H1 (cell line): ENCODE results near the gene IPO11. TPM values are rescaled to one million over a fixed set of nuclear protein-coding genes. Genes with fewer than 3 reads are reported as not detected.

Source experiments
- CTCF ChIA-PET: fragments of 300-600 bp; sonication (Branson Sonifier 250); formaldehyde crosslinking; loops from one replicate; lab custom pipeline; 2021; ENCODE audit not compliant: partially characterized antibody; lab: Charles Lee
- POLR2A ChIA-PET: fragments of 300-600 bp; sonication (Branson Sonifier 250); formaldehyde crosslinking; loops from one replicate; lab custom pipeline; 2021; ENCODE audit warnings: inconsistent platforms; ENCODE audit not compliant: partially characterized antibody; lab: Charles Lee
- DNase-seq, 2 experiments: peaks; one replicate each; pipeline versions ENCODE4 v3.0.0 to v3.0.0-alpha.2; 2010 to 2022; ENCODE audit warnings: low spot score in 2 of 2, low read depth in 1 of 2, mixed read lengths in 1 of 2
- FAIRE-seq: peaks from 2 replicates; lab custom pipeline; 2011; peaks lifted over from hg19 to GRCh38; lab: Jason Lieb, UNC
- H2AFZ ChIP-seq: 2 replicates; pipeline ENCODE4 v1.8.1; 2012; ENCODE audit warnings: low read length, inconsistent platforms
- H2AK5ac ChIP-seq: 2 replicates; pipeline ENCODE4 v1.6.1; 2013; ENCODE audit warnings: low read depth, low read length
- H2BK120ac ChIP-seq: replicated peaks from 2 replicates; pipeline ENCODE3; 2013; ENCODE audit warnings: low read depth, low read length, inconsistent platforms
- H2BK12ac ChIP-seq: 2 replicates; pipeline ENCODE4 v1.6.1; 2013; ENCODE audit warnings: low read depth, low read length
- H2BK15ac ChIP-seq: 2 replicates; pipeline ENCODE4 v1.6.1; 2013; ENCODE audit warnings: low read length
- H2BK20ac ChIP-seq: 2 replicates; pipeline ENCODE4 v1.6.1; 2013; ENCODE audit warnings: low read length
- H2BK5ac ChIP-seq: 2 replicates; pipeline ENCODE4 v1.6.1; 2013; ENCODE audit warnings: low read depth, low read length
- H3K14ac ChIP-seq: 2 replicates; pipeline ENCODE4 v1.6.1; 2013; ENCODE audit warnings: inconsistent platforms; ENCODE audit not compliant: insufficient read length
- H3K18ac ChIP-seq: 2 replicates; pipeline ENCODE4 v1.6.1; 2013; ENCODE audit warnings: low read length; ENCODE audit errors: extremely low read depth
- H3K23ac ChIP-seq: 2 replicates; pipeline ENCODE4 v1.6.1; 2013; ENCODE audit warnings: inconsistent platforms; ENCODE audit not compliant: insufficient read length
- H3K23me2 ChIP-seq: 2 replicates; pipeline ENCODE4 v1.6.1; 2013; ENCODE audit warnings: low read depth, low read length
- H3K27ac ChIP-seq: 2 replicates; pipeline ENCODE4 v1.6.1; 2011; ENCODE audit warnings: low read depth, low read length, inconsistent platforms
- H3K27me3 ChIP-seq, 4 experiments: replicated peaks in 1 of 4; 1 replicate in 1 of 4; 2 replicates in 3 of 4; pipeline versions ENCODE4 v1.6.1 to v1.8.1; 2011 to 2013; ENCODE audit warnings: low read length in 3 of 4, mild to moderate bottlenecking in 3 of 4, inconsistent platforms in 2 of 4, mixed read lengths in 2 of 4, moderate library complexity in 1 of 4; ENCODE audit not compliant: control insufficient read depth in 3 of 4, insufficient read depth in 3 of 4; ENCODE audit errors: extremely low read depth in 1 of 4
- H3K36me3 ChIP-seq, 4 experiments: 2 replicates each; pipeline versions ENCODE4 v1.6.1 to v1.8.1; 2011 to 2013; ENCODE audit warnings: mild to moderate bottlenecking in 4 of 4, low read length in 3 of 4, moderate library complexity in 2 of 4, control low read depth in 1 of 4, inconsistent platforms in 1 of 4; ENCODE audit not compliant: insufficient read depth in 4 of 4, control insufficient read depth in 2 of 4
- H3K4ac ChIP-seq: replicated peaks from 2 replicates; pipeline ENCODE3; 2013; ENCODE audit warnings: low read length, low read depth, mixed read lengths, inconsistent platforms; ENCODE audit not compliant: insufficient read length
- H3K4me1 ChIP-seq, 4 experiments: replicated peaks in 1 of 4; 1 replicate in 1 of 4; 2 replicates in 3 of 4; pipeline versions ENCODE4 v1.6.1 to v1.8.1; 2011 to 2013; ENCODE audit warnings: low read length in 3 of 4, inconsistent platforms in 2 of 4, mixed read lengths in 1 of 4; ENCODE audit not compliant: insufficient read depth in 4 of 4, control insufficient read depth in 3 of 4
- H3K4me2 ChIP-seq, 2 experiments: 2 replicates each; pipeline versions ENCODE4 v1.6.1 to v1.8.1; 2011 to 2013; ENCODE audit warnings: low read depth in 2 of 2, low read length in 2 of 2, control low read depth in 1 of 2, inconsistent platforms in 1 of 2, mild to moderate bottlenecking in 1 of 2; ENCODE audit not compliant: insufficient read depth in 1 of 2
- H3K4me3 ChIP-seq, 4 experiments: fragments of 200-600, 300-600 bp in 1 of 4; sonication (generic), shearing (Covaris generic), sonication (Bioruptor Twin) in 1 of 4; 2 replicates each; pipeline versions ENCODE4 v1.5.1 to v1.8.1; 2011 to 2016; ENCODE audit warnings: low read length in 4 of 4, low read depth in 3 of 4, control low read depth in 2 of 4, inconsistent platforms in 2 of 4, mild to moderate bottlenecking in 2 of 4, mixed read lengths in 1 of 4, moderate library complexity in 1 of 4; ENCODE audit not compliant: insufficient read depth in 2 of 4; ENCODE audit errors: extremely low read depth in 1 of 4
- H3K56ac ChIP-seq: replicated peaks from 2 replicates; pipeline ENCODE3; 2013; ENCODE audit warnings: low read depth, mild to moderate bottlenecking, mixed read lengths, low read length, inconsistent platforms; ENCODE audit not compliant: insufficient read length
- H3K79me1 ChIP-seq: 2 replicates; pipeline ENCODE4 v1.6.1; 2013; ENCODE audit warnings: low read depth, low read length, control low read depth
- H3K79me2 ChIP-seq, 2 experiments: 2 replicates each; pipeline versions ENCODE4 v1.6.1 to v1.8.1; 2012 to 2013; ENCODE audit warnings: low read length in 2 of 2, mild to moderate bottlenecking in 2 of 2, inconsistent platforms in 1 of 2; ENCODE audit not compliant: insufficient read depth in 2 of 2, control insufficient read depth in 1 of 2
- H3K9ac ChIP-seq, 4 experiments: replicated peaks in 1 of 4; 1 replicate in 1 of 4; 2 replicates in 3 of 4; pipeline versions ENCODE4 v1.6.1 to v1.8.1; 2011 to 2013; ENCODE audit warnings: low read depth in 3 of 4, low read length in 3 of 4, control low read depth in 2 of 4, mild to moderate bottlenecking in 2 of 4, moderate library complexity in 2 of 4, inconsistent platforms in 1 of 4; ENCODE audit errors: extremely low read depth in 1 of 4
- H3K9me3 ChIP-seq, 2 experiments: 2 replicates each; pipeline versions ENCODE4 v1.6.1 to v1.8.1; 2012 to 2013; ENCODE audit warnings: mild to moderate bottlenecking in 2 of 2, moderate library complexity in 2 of 2, control low read depth in 1 of 2, inconsistent platforms in 1 of 2, low read depth in 1 of 2, low read length in 1 of 2, mixed read lengths in 1 of 2; ENCODE audit not compliant: insufficient read depth in 2 of 2
- H4K20me1 ChIP-seq, 2 experiments: replicated peaks in 1 of 2; 2 replicates each; pipeline versions ENCODE3 to v1.8.1; 2011 to 2013; ENCODE audit warnings: inconsistent platforms in 2 of 2, low read length in 2 of 2, mild to moderate bottlenecking in 1 of 2; ENCODE audit not compliant: insufficient read depth in 2 of 2, control insufficient read depth in 1 of 2
- H4K5ac ChIP-seq: 2 replicates; pipeline ENCODE4 v1.6.1; 2013; ENCODE audit warnings: low read length, low read depth, mixed read lengths, inconsistent platforms; ENCODE audit not compliant: insufficient read length
- H4K8ac ChIP-seq: 2 replicates; pipeline ENCODE4 v1.8.0; 2013; ENCODE audit warnings: mild to moderate bottlenecking, moderate library complexity, low read length, inconsistent platforms; ENCODE audit not compliant: insufficient read depth; ENCODE audit errors: extremely low read depth
- H4K91ac ChIP-seq: replicated peaks from 2 replicates; pipeline ENCODE3; 2013; ENCODE audit warnings: low read length, mixed read lengths, inconsistent platforms; ENCODE audit not compliant: insufficient read length
- CTCF ChIP-seq, 3 experiments: IDR thresholded peaks; 1 replicate in 2 of 3; 2 replicates in 1 of 3; pipeline versions ENCODE4 v1.5.1 to v1.6.1; 2011; ENCODE audit warnings: low read length in 3 of 3, mild to moderate bottlenecking in 3 of 3, inconsistent platforms in 2 of 3, low read depth in 1 of 3, moderate library complexity in 1 of 3; ENCODE audit not compliant: insufficient read depth in 1 of 3; ENCODE audit errors: control extremely low read depth in 1 of 3
- RAD21 ChIP-seq, 2 experiments: IDR thresholded peaks in 1 of 2; conservative IDR thresholded peaks in 1 of 2; 2 replicates each; pipeline ENCODE4 v1.6.1; 2011; ENCODE audit warnings: low read depth in 2 of 2, low read length in 2 of 2, improper control_type of control experiment in 1 of 2, inconsistent platforms in 1 of 2, mild to moderate bottlenecking in 1 of 2, moderate library complexity in 1 of 2
- ZNF274 ChIP-seq: IDR thresholded peaks from 2 replicates; pipeline ENCODE4 v1.7.0; 2012; ENCODE audit warnings: low read length, borderline replicate concordance; ENCODE audit errors: extremely low read depth
- WGBS, 2 experiments: shearing (Covaris generic) in 1 of 2; methylation state at CpG; one replicate each; pipeline versions ENCODE4 v1.1.6 to v1.1.7; 2013 to 2015; ENCODE audit warnings: low lambda C conversion rate in 2 of 2, mixed read lengths in 2 of 2, inconsistent platforms in 1 of 2, low coverage in 1 of 2, missing lambda C conversion rate in 1 of 2; ENCODE audit not compliant: insufficient replicate concordance in 2 of 2, insufficient coverage in 1 of 2, insufficient read length in 1 of 2; ENCODE audit errors: extremely low coverage in 1 of 2, missing lambda C conversion rate in 1 of 2; 5-methylcytosine and 5-hydroxymethylcytosine counted together
- polyA plus RNA-seq, 7 experiments: library from polyadenylated mRNA; depleted of rRNA in 3 of 7; stranded (reverse) in 5 of 7; unstranded in 2 of 7; fragments of >200 nt in 5 of 7; fragments of 200-250 nt in 2 of 7; gene quantifications; 1 replicate in 5 of 7; 2 replicates in 1 of 7; 4 replicates in 1 of 7; pipeline versions ENCODE4 v1.2.1 to v1.2.3, GENCODE V29; 2011 to 2013; ENCODE audit warnings: missing spikeins in 2 of 7, mixed read lengths in 2 of 7
- total RNA-seq: library from RNA; stranded (reverse); fragmentation: NEBNext Ultra II Directional; extraction: Animal tissue kit (Norgen Biotek cat#: 25700); gene quantifications from 2 replicates; pipeline ENCODE4 v1.2.1, GENCODE V29; 2021

IPO11 gene
- total and polyA plus RNA-seq, 2 of the 8 experiments (the other 6 are each of a cell fraction or from before 2014, with no cell fraction given), result 23.6 to 64.4 TPM

GRCh38 chr5:62661126-62661525 is 248.6 kb downstream of the IPO11 start:
- Histone ChIP-seq H2BK12ac (0 out of 2 replicates have a peak overlapping the region, but pooled peaks have one; percentile 27), H2AK5ac (no peak overlapping the region), H3K14ac (no peak overlapping the region), H4K5ac (no peak overlapping the region), H2BK20ac (no peak overlapping the region), H3K18ac (no peak overlapping the region), H3K79me1 (no peaks in the 10 kb centered on the region), H2AFZ (no peak overlapping the region), H2BK5ac (no peak overlapping the region), H3K23me2 (no peaks in the 10 kb centered on the region), H3K27ac (no peak overlapping the region), H3K4me2 (no peak overlapping the region)
- POLR2A ChIA-PET, result no interaction called here
- TF ChIP-seq CTCF (IDR thresholded peaks at IDR 0.05; ENCODE audit: control extremely low read depth in 1 of 3, insufficient read depth in 1 of 3, low read depth in 1 of 3, low read length in 3 of 3), result peak in 1 of 3 experiments; percentile 6; a peak in 1 of 4 replicates
- TF ChIP-seq RAD21 (IDR thresholded peaks at IDR 0.05 in 1 of 2, conservative IDR thresholded peaks at IDR 0.05 in 1 of 2; ENCODE audit: low read depth in 2 of 2, low read length in 2 of 2), result peak; percentile 26 to 31; a peak in 3 of 4 replicates
- TF ChIP-seq ZNF274, result no peak
- TF ChIP-seq, all 59 proteins: peak for 2
- Histone ChIP-seq H4K20me1 (no peaks in the 10 kb centered on the region), H3K79me2 (no peaks in the 10 kb centered on the region), H3K9me3 (no peaks in the 10 kb centered on the region; a peak in 1 of 4 replicates), H3K4me3 (no peak overlapping the region), H2BK120ac (no peak overlapping the region), H3K9ac (no peak overlapping the region), H4K8ac (no peak overlapping the region), H4K91ac (no peak overlapping the region), H3K4me1 (no peaks in the 10 kb centered on the region), H3K27me3 (no peaks in the 10 kb centered on the region), H3K23ac (no peak overlapping the region), H3K56ac (no peak overlapping the region), H3K4ac (no peak overlapping the region), H3K36me3 (no peaks in the 10 kb centered on the region), H2BK15ac (no peak overlapping the region)
- no peak for DNase-seq
- CTCF ChIA-PET, result interaction anchor here (0.7 to 1.7 kb wide), 8 partner anchors 9 to 573 kb away, joined by 3 to 5 read pairs (median 3); no protein-coding TSS in a partner anchor
- FAIRE-seq, result no peak
- 90% methylated on average over 8 of the region's 8 CpGs; no CpG with 5 or more reads in 1 of the 2 experiments for WGBS, 2 experiments
